GM19023 (cell line): Measurements from ENCODE around the gene LUC7L.

Source experiments
- ATAC-seq: cut with Tn5 transposase; IDR thresholded peaks from one replicate; pipeline ENCODE4 v1.9.1; 2021; ENCODE audit warnings: mild to moderate bottlenecking, moderate library complexity; ENCODE audit not compliant: unreplicated experiment

Gene LUC7L

DNA sequence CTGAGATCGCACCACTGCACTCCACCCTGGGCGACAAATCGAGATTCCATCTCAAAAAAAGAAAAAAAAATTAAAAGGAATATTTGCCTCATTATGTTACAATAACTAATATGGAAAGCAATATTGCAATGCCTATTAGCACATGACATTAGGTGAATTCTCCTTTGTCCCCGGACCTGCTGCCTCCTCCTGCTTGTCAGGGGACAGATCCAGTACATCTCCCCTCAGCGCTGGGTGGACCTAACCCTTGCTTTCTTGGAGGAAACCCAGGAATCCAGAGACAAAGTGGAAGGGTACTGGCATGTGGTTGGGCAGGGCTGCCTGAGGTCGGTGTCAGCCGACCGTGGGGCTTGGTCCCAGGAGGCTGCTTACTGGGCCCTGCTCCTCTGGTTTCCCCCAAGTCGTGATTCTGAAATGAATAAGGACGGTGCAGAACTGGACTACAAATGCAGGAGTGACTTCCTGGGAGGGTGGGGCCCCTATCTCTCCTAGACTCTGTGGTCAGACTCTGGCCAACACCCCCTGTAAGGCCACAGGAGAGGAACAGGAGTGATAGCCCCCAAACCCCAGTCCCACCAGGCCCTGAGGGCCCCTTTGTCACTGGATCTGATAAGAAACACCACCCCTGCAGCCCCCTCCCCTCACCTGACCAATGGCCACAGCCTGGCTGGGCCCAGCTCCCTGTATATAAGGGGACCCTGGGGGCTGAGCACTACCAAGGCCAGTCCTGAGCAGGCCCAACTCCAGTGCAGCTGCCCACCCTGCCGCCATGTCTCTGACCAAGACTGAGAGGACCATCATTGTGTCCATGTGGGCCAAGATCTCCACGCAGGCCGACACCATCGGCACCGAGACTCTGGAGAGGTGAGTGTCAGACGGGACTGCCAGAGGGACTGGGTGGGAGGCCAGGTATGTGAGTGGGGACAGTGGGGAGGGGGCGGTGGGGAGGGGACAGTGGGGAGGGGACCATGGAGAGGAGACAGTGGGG is 76.8 kb downstream of the LUC7L start, which contains the start of gene HBZ:
TSS of gene HBZ (plus strand) at position 504 of the 988 bp plus-strand sequence. CDS start at position 770, 266 bp downstream.
- ATAC-seq: no peak

DNA sequence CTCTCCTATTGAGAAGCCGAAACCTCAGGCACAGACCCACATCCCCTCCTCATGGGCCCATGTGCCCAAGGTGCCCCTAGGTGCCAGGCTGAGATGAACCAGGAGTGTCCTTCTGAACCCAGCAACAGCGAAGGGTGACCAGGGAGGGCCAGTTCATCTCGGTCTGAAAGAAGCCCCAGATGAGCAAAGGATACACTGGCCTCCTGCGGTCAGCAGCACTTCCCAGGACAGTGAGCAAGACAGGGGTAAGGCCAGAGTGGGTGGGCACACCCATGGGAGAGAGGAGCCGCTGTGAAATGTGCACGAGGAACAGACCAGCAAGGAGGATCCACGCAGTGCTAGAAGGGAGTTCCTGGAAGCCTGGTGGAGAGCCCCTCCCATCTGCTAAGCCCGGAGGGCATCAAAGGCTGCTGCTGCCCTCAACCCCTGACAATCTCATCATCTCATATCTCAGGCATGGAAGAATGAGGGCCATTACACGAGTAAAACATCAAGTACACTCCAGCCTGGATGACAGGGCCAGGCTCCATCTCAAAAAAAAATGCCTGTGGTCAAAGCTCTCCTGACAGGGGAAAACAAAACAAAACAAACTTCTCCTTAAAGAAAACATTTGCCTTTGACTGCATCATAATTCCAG is 80.1 kb downstream of the LUC7L start:
- ATAC-seq: no peak

- no peak for ATAC-seq
These were observed 82.6 kb downstream of the LUC7L start for GRCh38 chr16:146646-147045.

DNA sequence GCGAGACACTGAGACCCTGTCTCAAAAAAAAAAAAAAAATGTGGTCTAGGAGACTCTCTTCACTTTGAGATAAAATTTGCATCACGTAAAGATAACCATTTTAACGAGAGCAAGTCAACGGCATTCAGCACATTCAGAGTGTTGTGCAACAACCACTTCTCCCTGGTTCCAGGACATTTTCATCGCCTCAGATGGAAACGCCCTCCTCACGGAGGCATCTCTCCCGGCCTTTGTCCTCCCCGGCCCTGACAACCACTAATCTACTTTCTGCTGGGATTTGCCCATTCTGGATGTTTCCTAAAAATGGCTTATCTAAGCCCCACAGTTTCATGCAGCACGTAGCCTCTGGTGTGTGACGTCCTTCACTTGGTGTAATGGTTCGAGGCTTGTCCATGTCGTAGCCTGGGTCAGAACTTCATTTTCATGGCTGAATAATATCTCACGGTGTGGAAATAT is 84.4 kb downstream of the LUC7L start:
- no peak for ATAC-seq

DNA sequence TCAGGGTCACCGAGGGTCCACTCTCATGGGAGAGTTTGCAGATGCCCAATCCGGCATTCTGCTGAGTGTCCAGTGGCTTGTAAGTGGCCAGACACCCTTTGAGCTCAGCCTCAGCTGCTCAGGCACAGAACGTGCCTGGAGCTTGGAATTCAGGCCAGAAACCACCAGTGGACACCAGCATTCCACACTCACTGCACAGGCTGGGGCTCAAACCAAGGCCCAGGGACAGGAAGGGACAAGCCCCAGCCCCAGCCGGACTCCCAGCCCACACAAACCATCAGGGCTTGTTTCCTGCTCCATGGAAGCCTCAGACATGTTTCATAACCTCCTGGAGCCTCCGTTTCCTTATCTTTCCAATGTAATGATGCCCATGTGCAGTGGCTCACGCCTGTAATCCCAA is 85.8 kb downstream of the LUC7L start:
- ATAC-seq: no peak

DNA sequence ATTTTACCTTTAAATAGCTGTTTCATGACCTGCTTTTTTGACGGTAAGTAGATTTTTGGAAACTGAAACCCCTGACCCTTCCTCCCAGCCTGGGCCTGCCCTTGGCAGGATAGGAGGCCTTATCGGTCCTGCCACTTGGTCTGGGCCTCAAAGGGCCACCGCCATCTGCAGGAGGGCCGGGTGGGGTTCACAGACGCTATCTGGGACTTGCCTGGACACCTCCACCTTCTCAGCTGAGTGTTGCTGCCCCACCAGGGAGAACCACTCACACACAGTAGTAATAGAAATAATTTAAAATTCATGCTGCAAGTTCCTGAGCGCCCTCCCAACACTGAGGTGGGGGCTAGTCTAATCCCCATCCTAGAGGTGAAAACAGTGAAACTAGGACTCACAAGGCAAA is 86.2 kb downstream of the LUC7L start:
- ATAC-seq: no peak

- ATAC-seq: no peak
These were observed 86.8 kb downstream of the LUC7L start for GRCh38 chr16:142405-142967.

GRCh38 chr16:140175-140857 is 88.9 kb downstream of the LUC7L start:
- ATAC-seq: no peak
